RWPE2 (cell line): ENCODE data around the gene ABCE1.

ENCODE experiments used
- ATAC-seq: fragments of 200-7000 bp; cut with Tn5 transposase; 3 replicates; pipeline ENCODE4 v1.9.1; 2021; ENCODE audit warnings: low read depth
- DNase-seq: peaks from one replicate; pipeline ENCODE4 v3.0.0-alpha.2; 2020; ENCODE audit warnings: low spot score
- H3K27ac ChIP-seq: fragments of 450-650 bp; 2 replicates; pipeline ENCODE4 v1.5.1; 2017; ENCODE audit warnings: mild to moderate bottlenecking; ENCODE audit not compliant: poor library complexity, severe bottlenecking
- H3K27me3 ChIP-seq: fragments of 250-450 bp; sonication (Bioruptor Pico); 2 replicates; pipeline ENCODE4 v1.5.1; 2021; ENCODE audit warnings: mild to moderate bottlenecking, moderate library complexity; ENCODE audit not compliant: insufficient read depth, poor library complexity, severe bottlenecking
- H3K36me3 ChIP-seq: fragments of 250-450 bp; sonication (Bioruptor Pico); 2 replicates; pipeline ENCODE4 v1.5.1; 2020; ENCODE audit warnings: low read depth, mild to moderate bottlenecking, moderate library complexity
- H3K4me1 ChIP-seq: fragments of 250-450 bp; sonication (Bioruptor Pico); 2 replicates; pipeline ENCODE4 v1.5.1; 2021; ENCODE audit warnings: mild to moderate bottlenecking, moderate library complexity; ENCODE audit not compliant: insufficient read depth, poor library complexity, severe bottlenecking
- H3K4me3 ChIP-seq: fragments of 250-450 bp; sonication (Bioruptor Pico); 2 replicates; pipeline ENCODE4 v1.5.1; 2021; ENCODE audit warnings: mild to moderate bottlenecking, moderate library complexity; ENCODE audit not compliant: severe bottlenecking
- H3K9me3 ChIP-seq: fragments of 250-450 bp; sonication (Bioruptor Pico); 2 replicates; pipeline ENCODE4 v1.5.1; 2021; ENCODE audit warnings: mild to moderate bottlenecking, moderate library complexity; ENCODE audit not compliant: severe bottlenecking
- TF ChIP-seq, protein P1 (sequence below): fragments of 450-650 bp; IDR thresholded peaks from one replicate; pipeline ENCODE4 v1.5.1; 2017; ENCODE audit warnings: mild to moderate bottlenecking, moderate library complexity; ENCODE audit not compliant: poor library complexity, severe bottlenecking

Gene ABCE1

DNA sequence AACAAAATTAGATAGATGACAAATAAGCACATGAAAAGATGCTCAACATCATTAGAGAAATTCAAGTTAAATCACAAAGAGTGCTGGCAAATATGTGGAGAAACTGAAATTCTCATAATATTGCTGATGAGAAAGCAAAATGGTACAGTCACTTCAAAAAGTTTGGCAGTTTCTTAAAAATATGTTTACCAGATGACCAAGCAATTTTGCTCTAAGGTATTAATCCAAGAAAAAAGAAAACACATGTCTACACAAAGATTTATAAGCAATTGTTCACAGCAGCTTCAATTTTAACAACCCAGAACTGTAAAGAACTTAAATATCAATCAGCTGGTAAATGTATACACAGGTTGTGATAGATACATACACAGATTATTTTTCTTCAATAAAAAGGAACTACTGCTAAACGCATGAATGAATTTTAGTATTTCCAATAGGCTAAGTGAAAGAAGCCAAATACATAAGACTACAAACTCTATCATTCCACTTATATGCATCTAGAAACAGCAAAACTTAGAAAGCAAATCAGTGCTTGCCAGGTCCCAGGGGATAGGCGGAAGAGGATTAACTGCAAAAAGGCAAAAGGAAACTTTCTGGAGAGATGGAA, 70.6 kb downstream of the ABCE1 start:
- H3K27me3 ChIP-seq: no peaks in the 10 kb centered on the region
- H3K9me3 ChIP-seq: no peaks in the 10 kb centered on the region
- H3K27ac ChIP-seq: no peak overlapping the region
- DNase-seq (no peak), ATAC-seq (no peak)
- H3K36me3 ChIP-seq: peaks cover 80% of the 10 kb centered on the region
- TF ChIP-seq, protein P1, sequence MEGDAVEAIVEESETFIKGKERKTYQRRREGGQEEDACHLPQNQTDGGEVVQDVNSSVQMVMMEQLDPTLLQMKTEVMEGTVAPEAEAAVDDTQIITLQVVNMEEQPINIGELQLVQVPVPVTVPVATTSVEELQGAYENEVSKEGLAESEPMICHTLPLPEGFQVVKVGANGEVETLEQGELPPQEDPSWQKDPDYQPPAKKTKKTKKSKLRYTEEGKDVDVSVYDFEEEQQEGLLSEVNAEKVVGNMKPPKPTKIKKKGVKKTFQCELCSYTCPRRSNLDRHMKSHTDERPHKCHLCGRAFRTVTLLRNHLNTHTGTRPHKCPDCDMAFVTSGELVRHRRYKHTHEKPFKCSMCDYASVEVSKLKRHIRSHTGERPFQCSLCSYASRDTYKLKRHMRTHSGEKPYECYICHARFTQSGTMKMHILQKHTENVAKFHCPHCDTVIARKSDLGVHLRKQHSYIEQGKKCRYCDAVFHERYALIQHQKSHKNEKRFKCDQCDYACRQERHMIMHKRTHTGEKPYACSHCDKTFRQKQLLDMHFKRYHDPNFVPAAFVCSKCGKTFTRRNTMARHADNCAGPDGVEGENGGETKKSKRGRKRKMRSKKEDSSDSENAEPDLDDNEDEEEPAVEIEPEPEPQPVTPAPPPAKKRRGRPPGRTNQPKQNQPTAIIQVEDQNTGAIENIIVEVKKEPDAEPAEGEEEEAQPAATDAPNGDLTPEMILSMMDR: no peak
- H3K4me1 ChIP-seq: no peaks in the 10 kb centered on the region
- H3K4me3 ChIP-seq: no peak overlapping the region

DNA sequence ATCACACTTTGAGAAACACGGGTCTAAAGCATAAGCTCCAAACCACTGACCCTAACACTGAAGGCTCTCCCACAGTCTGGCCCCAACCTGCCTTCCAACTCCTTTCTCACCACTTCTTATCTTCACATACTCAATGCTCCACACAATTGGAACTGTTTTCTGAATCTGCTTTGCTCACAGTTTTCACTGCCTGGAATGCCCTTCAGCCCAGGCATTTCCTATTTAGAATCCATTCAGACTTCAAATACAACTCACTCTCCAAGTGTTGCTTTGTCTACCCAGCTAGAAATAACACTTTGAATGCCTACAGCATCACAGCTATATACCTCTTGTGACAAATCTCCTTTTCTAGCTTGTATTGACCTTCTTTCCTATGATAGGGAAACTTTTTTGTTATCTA, 72.1 kb downstream of the ABCE1 start:
- H3K27ac ChIP-seq: no peak overlapping the region
- TF ChIP-seq, protein P1: no peak
- H3K36me3 ChIP-seq: peaks cover 80% of the 10 kb centered on the region
- DNase-seq: no peak
- ATAC-seq: no peak
- H3K4me3 ChIP-seq: no peak overlapping the region
- no peaks in the 10 kb centered on the region for H3K27me3 ChIP-seq
- H3K4me1 ChIP-seq: no peaks in the 10 kb centered on the region
- no peaks in the 10 kb centered on the region for H3K9me3 ChIP-seq

DNA sequence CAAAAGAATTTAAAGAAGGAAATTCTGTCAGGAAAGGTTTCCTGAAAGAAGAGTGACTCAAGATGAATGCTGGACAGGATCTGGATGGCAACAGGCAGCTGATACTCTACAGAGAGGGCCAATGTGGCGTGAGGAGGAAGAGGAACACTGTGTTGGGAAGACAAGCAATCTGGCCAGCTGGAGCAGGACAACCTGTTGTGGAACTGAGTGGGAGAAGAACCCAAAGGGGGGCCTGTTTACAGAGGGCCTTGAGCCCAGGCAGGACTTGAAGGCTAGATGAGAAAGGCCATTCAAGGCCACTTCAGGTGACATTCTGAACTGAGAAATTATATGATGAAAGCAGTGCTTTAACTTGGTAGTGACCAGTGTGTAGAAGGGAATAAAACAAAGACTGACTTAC, 73.8 kb downstream of the ABCE1 start:
- TF ChIP-seq, protein P1: no peak
- Histone ChIP-seq H3K9me3 (no peaks in the 10 kb centered on the region), H3K27ac (no peak overlapping the region), H3K36me3 (peaks cover 70% of the 10 kb centered on the region), H3K4me1 (peaks cover 2% of the 10 kb centered on the region), H3K4me3 (no peak overlapping the region), H3K27me3 (no peaks in the 10 kb centered on the region)
- no peak for ATAC-seq
- no peak for DNase-seq

DNA sequence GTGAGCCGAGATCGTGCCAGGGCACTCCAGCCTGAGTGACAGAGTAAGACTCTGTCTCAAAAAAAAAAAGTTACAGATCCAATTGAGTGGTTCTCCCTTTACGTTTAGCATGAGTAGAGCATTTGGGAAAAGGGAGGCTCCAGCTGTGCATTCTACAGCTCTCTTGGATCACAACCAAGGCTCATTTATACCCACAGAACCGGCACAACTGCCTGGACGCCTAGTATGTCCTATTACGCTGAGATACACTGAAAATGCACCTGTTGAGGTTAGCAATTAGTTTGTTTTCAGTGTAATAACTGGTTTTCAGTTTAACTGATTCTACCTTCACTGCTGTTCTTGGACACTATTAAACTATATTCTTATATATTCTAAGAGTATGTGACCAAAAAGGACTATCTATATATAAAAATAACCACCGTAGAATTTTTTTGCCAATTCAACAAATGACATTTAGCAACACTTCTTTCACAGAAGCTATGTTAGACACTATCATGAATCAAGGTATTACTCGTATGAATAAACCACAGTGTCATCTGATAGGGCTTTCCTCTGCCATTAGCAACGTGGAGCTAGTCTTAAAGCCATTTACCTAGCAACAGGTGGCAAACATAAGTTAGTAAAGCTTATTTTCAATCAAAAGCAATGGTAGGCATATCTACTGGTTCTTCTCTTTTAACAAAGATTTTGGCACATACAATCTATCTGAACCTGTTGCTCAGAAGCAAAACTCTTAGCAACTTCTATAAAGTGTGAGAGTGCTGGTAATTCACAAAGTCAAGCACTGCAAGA, 78.7 kb downstream of the ABCE1 start:
- ATAC-seq: no peak
- peaks cover 28% of the 10 kb centered on the region for H3K36me3 ChIP-seq
- peak overlapping the region; percentile 72 for H3K4me3 ChIP-seq
- peaks cover 11% of the 10 kb centered on the region for H3K4me1 ChIP-seq
- no peak for DNase-seq
- H3K27ac ChIP-seq: peak overlapping the region; percentile 79
- TF ChIP-seq, protein P1: no peak
- H3K27me3 ChIP-seq: no peaks in the 10 kb centered on the region
- H3K9me3 ChIP-seq: no peaks in the 10 kb centered on the region

DNA sequence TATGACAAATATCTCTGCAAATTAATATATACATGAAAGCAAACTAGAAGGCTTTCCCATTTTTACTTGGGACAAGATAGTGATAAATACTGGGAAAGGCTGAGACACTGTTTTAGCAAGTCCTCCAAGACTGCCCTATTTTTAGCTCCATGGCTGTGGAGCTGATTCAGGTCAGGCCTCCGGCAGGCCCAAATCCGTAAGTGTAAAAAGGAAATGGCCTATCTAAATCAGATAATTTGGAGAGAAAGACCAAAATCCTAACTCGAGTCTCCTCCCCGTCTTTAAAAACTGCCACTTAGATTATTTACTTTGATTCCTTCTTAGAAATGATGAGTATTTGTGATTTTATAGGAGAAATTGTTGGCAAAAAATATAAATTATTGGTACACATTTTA, 79.4 kb downstream of the ABCE1 start:
- no peak for ATAC-seq
- no peak for DNase-seq
- peaks cover 27% of the 10 kb centered on the region for H3K36me3 ChIP-seq

More for the DNA sequence above, 79.4 kb downstream of the ABCE1 start:
- TF ChIP-seq, protein P1: no peak
- Histone ChIP-seq H3K27me3 (no peaks in the 10 kb centered on the region), H3K9me3 (no peaks in the 10 kb centered on the region), H3K4me3 (peak overlapping the region; percentile 72), H3K4me1 (peaks cover 11% of the 10 kb centered on the region), H3K27ac (peak overlapping the region; percentile 79)
